C1 segment of cervical spinal cord (tissue), 14 donors: ENCODE data around the gene GBP2.
"Not testable (repeated sequence)": the region's sequence is repeated elsewhere in the genome, so short reads cannot be mapped to it uniquely, and the experiment has no call there.

Experiments used
- DNase-seq, 14 donors: peaks; one replicate each; lab custom pipeline; 2025; lab: John Stamatoyannopoulos, UW

The GBP2 gene

GRCh38 chr1:89126602-89127565 is 970 bp upstream of the GBP2 start:
- peak in 1 of 14 donors; percentile 31 for DNase-seq

GRCh38 chr1:89125240-89125912 is 538 bp downstream of the GBP2 start:
- DNase-seq = no peak

GRCh38 chr1:89121641-89122040 is 4.3 kb downstream of the GBP2 start:
- no peak for DNase-seq

GRCh38 chr1:89114662-89115061 is 11.3 kb downstream of the GBP2 start:
- DNase-seq = no peak

- peak in 1 of 14 donors; percentile 47 for DNase-seq
Observed at GRCh38 chr1:89112871-89113613, 12.9 kb downstream of the GBP2 start.

GRCh38 chr1:89104687-89105086 is 21.2 kb downstream of the GBP2 start:
- no peak for DNase-seq

- DNase-seq = no peak
Observed at GRCh38 chr1:89104147-89104546, 21.8 kb downstream of the GBP2 start.

GRCh38 chr1:89102021-89102420 is 23.9 kb downstream of the GBP2 start:
- no peak for DNase-seq

- DNase-seq = no peak
Observed at GRCh38 chr1:89100412-89100811, 25.5 kb downstream of the GBP2 start.

- no peak for DNase-seq
Observed at GRCh38 chr1:89098857-89099256, 27.1 kb downstream of the GBP2 start.

- no peak for DNase-seq
Observed at GRCh38 chr1:89095737-89096136, 30.2 kb downstream of the GBP2 start.

GRCh38 chr1:89089962-89090361 is 36.0 kb downstream of the GBP2 start:
- no peak for DNase-seq

- DNase-seq = no peak
Observed at GRCh38 chr1:89088572-89088971, 37.3 kb downstream of the GBP2 start.

GRCh38 chr1:89087241-89087640 is 38.7 kb downstream of the GBP2 start:
- no peak for DNase-seq

- DNase-seq = peak in 1 of 14 donors; percentile 3
Observed at GRCh38 chr1:89085781-89086180, 40.1 kb downstream of the GBP2 start.

GRCh38 chr1:89081005-89081404 is 44.9 kb downstream of the GBP2 start:
- no peak for DNase-seq

GRCh38 chr1:89080068-89080467 is 45.8 kb downstream of the GBP2 start:
- not testable (repeated sequence) for DNase-seq

GRCh38 chr1:89072466-89073065 is 53.3 kb downstream of the GBP2 start:
- DNase-seq = not testable (repeated sequence)

- no peak for DNase-seq
Observed at GRCh38 chr1:89070509-89070908, 55.4 kb downstream of the GBP2 start.

GRCh38 chr1:89069951-89070350 is 56.0 kb downstream of the GBP2 start:
- DNase-seq = no peak

- DNase-seq = no peak
Observed at GRCh38 chr1:89068291-89068690, 57.6 kb downstream of the GBP2 start.
